ENCODE measurements around the gene MYO19.
"Not testable (repeated sequence)": the region's sequence is repeated elsewhere in the genome, so short reads cannot be mapped to it uniquely, and the experiment has no call there.

MYO19 gene

GRCh38 chr17:36486204-36487194 lies 48.2 kb downstream of the MYO19 start, which contains the start of gene ZNHIT3:
ZNHIT3 (plus strand) TSS chr17:36486681; CDS start chr17:36486700, 19 bp downstream.
- peaks cover 48% of the 10 kb centered on the region for H3K79me2 ChIP-seq (ENCODE audit: control insufficient read depth, low read length)

GRCh38 chr17:36485805-36486203 lies 48.9 kb downstream of the MYO19 start:
- Histone ChIP-seq H3K27ac (ENCODE audit: low read depth, low read length) (peak overlapping the region; percentile 69), H3K4me3 (ENCODE audit: low read length) (peak overlapping the region; percentile 94), H3K27me3 (ENCODE audit: control insufficient read depth, low read length) (no peaks in the 10 kb centered on the region), H3K79me2 (ENCODE audit: control insufficient read depth, low read length) (peaks cover 41% of the 10 kb centered on the region), H3K36me3 (ENCODE audit: control insufficient read depth, low read length) (peaks cover 23% of the 10 kb centered on the region), H3K4me1 (ENCODE audit: control insufficient read depth, low read length) (peaks cover 20% of the 10 kb centered on the region), H3K9me3 (ENCODE audit: control insufficient read depth, insufficient read depth, low read length) (no peaks in the 10 kb centered on the region), H3F3A (ENCODE audit: control insufficient read depth, insufficient read depth) (no peaks in the 10 kb centered on the region), H3K4me2 (ENCODE audit: low read length) (peak overlapping the region; percentile 95), H4K20me1 (ENCODE audit: control insufficient read depth, insufficient read depth, low read depth, low read length) (no peaks in the 10 kb centered on the region), H3K9me2 (replicated peaks; ENCODE audit: control insufficient read depth, low read length) (no peaks in the 10 kb centered on the region)
- no peak for TF ChIP-seq EZH2phosphoT487 (IDR thresholded peaks at IDR 0.05; ENCODE audit: borderline replicate concordance, low read length)
- no peak for TF ChIP-seq CTCF (IDR thresholded peaks at IDR 0.05; ENCODE audit: low read depth, low read length, poor library complexity, severe bottlenecking)

More at GRCh38 chr17:36486204-36487194, 48.2 kb downstream of the MYO19 start, which contains the start of gene ZNHIT3:
- Histone ChIP-seq H3K9me3 (ENCODE audit: control insufficient read depth, insufficient read depth, low read length) (no peaks in the 10 kb centered on the region), H3F3A (ENCODE audit: control insufficient read depth, insufficient read depth) (no peaks in the 10 kb centered on the region), H3K4me1 (ENCODE audit: control insufficient read depth, low read length) (peaks cover 20% of the 10 kb centered on the region), H3K4me2 (ENCODE audit: low read length) (peak within 1 kb of the TSS; percentile 95), H3K27me3 (ENCODE audit: control insufficient read depth, low read length) (no peaks in the 10 kb centered on the region), H4K20me1 (ENCODE audit: control insufficient read depth, insufficient read depth, low read depth, low read length) (no peaks in the 10 kb centered on the region), H3K4me3 (ENCODE audit: low read length) (peak within 1 kb of the TSS; percentile 94), H3K9me2 (replicated peaks; ENCODE audit: control insufficient read depth, low read length) (no peaks in the 10 kb centered on the region), H3K36me3 (ENCODE audit: control insufficient read depth, low read length) (peaks cover 25% of the 10 kb centered on the region), H3K27ac (ENCODE audit: low read depth, low read length) (peak within 1 kb of the TSS; percentile 69)
- TF ChIP-seq EZH2phosphoT487 (IDR thresholded peaks at IDR 0.05; ENCODE audit: borderline replicate concordance, low read length), result no peak
- no peak for TF ChIP-seq CTCF (IDR thresholded peaks at IDR 0.05; ENCODE audit: low read depth, low read length, poor library complexity, severe bottlenecking)

- Histone ChIP-seq H3K79me2 (ENCODE audit: control insufficient read depth, low read length) (peaks cover 33% of the 10 kb centered on the region), H3F3A (ENCODE audit: control insufficient read depth, insufficient read depth) (no peaks in the 10 kb centered on the region), H3K4me2 (ENCODE audit: low read length) (peak overlapping the region; percentile 95), H3K4me3 (ENCODE audit: low read length) (peak overlapping the region; percentile 94), H4K20me1 (ENCODE audit: control insufficient read depth, insufficient read depth, low read depth, low read length) (no peaks in the 10 kb centered on the region), H3K9me2 (replicated peaks; ENCODE audit: control insufficient read depth, low read length) (no peaks in the 10 kb centered on the region), H3K27me3 (ENCODE audit: control insufficient read depth, low read length) (no peaks in the 10 kb centered on the region), H3K36me3 (ENCODE audit: control insufficient read depth, low read length) (peaks cover 17% of the 10 kb centered on the region), H3K27ac (ENCODE audit: low read depth, low read length) (no peak overlapping the region), H3K9me3 (ENCODE audit: control insufficient read depth, insufficient read depth, low read length) (no peaks in the 10 kb centered on the region), H3K4me1 (ENCODE audit: control insufficient read depth, low read length) (peaks cover 20% of the 10 kb centered on the region)
- TF ChIP-seq EZH2phosphoT487 (IDR thresholded peaks at IDR 0.05; ENCODE audit: borderline replicate concordance, low read length), result no peak
- TF ChIP-seq CTCF (IDR thresholded peaks at IDR 0.05; ENCODE audit: low read depth, low read length, poor library complexity, severe bottlenecking), result no peak
Observed at GRCh38 chr17:36485027-36485426, 49.6 kb downstream of the MYO19 start.

GRCh38 chr17:36484021-36484420 lies 50.6 kb downstream of the MYO19 start:
- not testable (repeated sequence) for H3K9me2 ChIP-seq (replicated peaks; ENCODE audit: control insufficient read depth, low read length); H4K20me1 ChIP-seq (ENCODE audit: control insufficient read depth, insufficient read depth, low read depth, low read length); H3F3A ChIP-seq (ENCODE audit: control insufficient read depth, insufficient read depth); H3K4me2 ChIP-seq (ENCODE audit: low read length); H3K4me3 ChIP-seq (ENCODE audit: low read length); H3K9me3 ChIP-seq (ENCODE audit: control insufficient read depth, insufficient read depth, low read length); H3K27me3 ChIP-seq (ENCODE audit: control insufficient read depth, low read length); H3K27ac ChIP-seq (ENCODE audit: low read depth, low read length)
- peaks cover 23% of the 10 kb centered on the region for H3K79me2 ChIP-seq (ENCODE audit: control insufficient read depth, low read length)
- H3K4me1 ChIP-seq (ENCODE audit: control insufficient read depth, low read length), result peaks cover 20% of the 10 kb centered on the region
- peaks cover 10% of the 10 kb centered on the region for H3K36me3 ChIP-seq (ENCODE audit: control insufficient read depth, low read length)
